GM12875 (cell line): Measurements from ENCODE around the gene CSF2RB.
A peak's percentile ranks its signal among the peaks of the same experiment; 100 is the strongest.

Experiments
- H3K4me3 ChIP-seq: one replicate; pipeline ENCODE4 v1.5.1; 2011; ENCODE audit warnings: low read depth, low read length, control low read depth
- TF ChIP-seq, protein P1 (sequence below): IDR thresholded peaks from 2 replicates; pipeline ENCODE4 v1.5.1; 2011; ENCODE audit warnings: low read depth, mild to moderate bottlenecking, control low read depth, inconsistent platforms, low read length, moderate library complexity, borderline replicate concordance; ENCODE audit not compliant: insufficient read depth

The CSF2RB gene

DNA sequence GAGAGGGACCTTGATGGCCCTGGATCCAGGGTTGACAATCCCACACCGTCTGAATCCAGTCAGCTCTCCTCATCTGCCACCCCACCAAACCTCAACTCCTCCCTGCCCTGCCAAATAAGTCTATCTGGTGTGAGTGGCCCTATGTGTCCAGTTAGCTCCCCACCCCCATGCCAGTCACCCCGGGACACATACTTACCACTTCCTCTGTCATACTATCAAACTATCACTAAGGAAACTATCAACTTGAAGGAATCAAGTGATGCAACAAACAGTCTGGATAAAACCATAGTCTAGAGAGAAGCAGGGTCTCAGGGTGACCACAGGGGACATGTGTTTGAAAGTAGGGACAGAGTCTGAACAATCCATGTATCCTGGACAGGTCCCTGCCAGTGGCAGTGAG is 13.2 kb upstream of the CSF2RB start:
- TF ChIP-seq, protein P1, sequence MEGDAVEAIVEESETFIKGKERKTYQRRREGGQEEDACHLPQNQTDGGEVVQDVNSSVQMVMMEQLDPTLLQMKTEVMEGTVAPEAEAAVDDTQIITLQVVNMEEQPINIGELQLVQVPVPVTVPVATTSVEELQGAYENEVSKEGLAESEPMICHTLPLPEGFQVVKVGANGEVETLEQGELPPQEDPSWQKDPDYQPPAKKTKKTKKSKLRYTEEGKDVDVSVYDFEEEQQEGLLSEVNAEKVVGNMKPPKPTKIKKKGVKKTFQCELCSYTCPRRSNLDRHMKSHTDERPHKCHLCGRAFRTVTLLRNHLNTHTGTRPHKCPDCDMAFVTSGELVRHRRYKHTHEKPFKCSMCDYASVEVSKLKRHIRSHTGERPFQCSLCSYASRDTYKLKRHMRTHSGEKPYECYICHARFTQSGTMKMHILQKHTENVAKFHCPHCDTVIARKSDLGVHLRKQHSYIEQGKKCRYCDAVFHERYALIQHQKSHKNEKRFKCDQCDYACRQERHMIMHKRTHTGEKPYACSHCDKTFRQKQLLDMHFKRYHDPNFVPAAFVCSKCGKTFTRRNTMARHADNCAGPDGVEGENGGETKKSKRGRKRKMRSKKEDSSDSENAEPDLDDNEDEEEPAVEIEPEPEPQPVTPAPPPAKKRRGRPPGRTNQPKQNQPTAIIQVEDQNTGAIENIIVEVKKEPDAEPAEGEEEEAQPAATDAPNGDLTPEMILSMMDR: no peak
- no peak overlapping the region for H3K4me3 ChIP-seq

- no peak overlapping the region for H3K4me3 ChIP-seq
- TF ChIP-seq, protein P1: no peak
These were observed 12.5 kb upstream of the CSF2RB start for GRCh38 chr22:36900880-36901279.

GRCh38 chr22:36901411-36902142 is 11.9 kb upstream of the CSF2RB start:
- H3K4me3 ChIP-seq: peak overlapping the region; percentile 15
- TF ChIP-seq, protein P1: no peak

GRCh38 chr22:36902143-36902926 is 11.1 kb upstream of the CSF2RB start:
- H3K4me3 ChIP-seq: no peak overlapping the region
- TF ChIP-seq, protein P1: no peak

GRCh38 chr22:36904260-36904880 is 9.1 kb upstream of the CSF2RB start:
- TF ChIP-seq, protein P1: 0 out of 2 replicates have a peak, but pooled peaks have one; percentile 1
- H3K4me3 ChIP-seq: no peak overlapping the region

- H3K4me3 ChIP-seq: no peak overlapping the region
- TF ChIP-seq, protein P1: no peak
These were observed 5.9 kb upstream of the CSF2RB start for GRCh38 chr22:36907253-36908195.
